ENCODE results near the gene CPT1C.

Gene CPT1C

DNA sequence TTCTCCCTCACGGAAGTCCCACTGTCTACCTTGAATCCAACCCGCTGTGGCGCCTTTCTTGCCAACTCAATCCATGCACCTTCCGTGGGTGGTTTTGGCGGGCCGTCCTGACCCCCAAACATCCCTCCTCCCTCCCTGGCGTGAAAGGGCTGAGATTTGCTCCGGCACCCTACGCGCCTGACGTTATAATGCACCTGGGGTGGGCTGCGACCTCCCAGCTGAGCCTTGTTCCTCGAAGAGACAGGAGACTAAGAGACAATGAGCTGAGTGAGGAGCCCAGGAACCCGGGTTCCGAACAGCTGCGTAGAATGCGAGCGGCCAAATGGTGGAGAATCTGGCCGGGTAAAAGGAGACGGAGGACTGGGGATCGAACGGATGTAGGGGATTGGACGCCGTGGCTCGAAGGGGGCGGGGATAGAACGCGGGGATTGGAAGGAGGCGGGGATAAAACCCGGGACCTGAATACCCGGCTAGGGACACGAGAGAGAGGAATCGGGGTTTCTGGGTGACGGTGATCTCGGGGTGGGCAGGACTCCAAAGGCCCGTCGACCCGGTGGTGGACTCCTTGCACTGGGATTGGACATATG lies at the start of gene CPT1C:
Gene CPT1C (plus strand): TSS at position 461 of the 587 bp plus-strand sequence. CDS start 1,137 bp downstream, outside the sequence.
- H3K27ac ChIP-seq: no peak within 1 kb of the TSS
- DNase-seq (ENCODE audit: low read depth, low spot score): no peak

GRCh38 chr19:49641688-49642491 lies 49.0 kb upstream of the CPT1C start, which contains the start of gene SCAF1:
SCAF1 (plus strand) TSS chr19:49642209; CDS start chr19:49645027, 2,818 bp downstream.
- H3K27ac ChIP-seq: peak within 1 kb of the TSS; percentile 100
- DNase-seq (ENCODE audit: low read depth, low spot score): peak; percentile 97

DNA sequence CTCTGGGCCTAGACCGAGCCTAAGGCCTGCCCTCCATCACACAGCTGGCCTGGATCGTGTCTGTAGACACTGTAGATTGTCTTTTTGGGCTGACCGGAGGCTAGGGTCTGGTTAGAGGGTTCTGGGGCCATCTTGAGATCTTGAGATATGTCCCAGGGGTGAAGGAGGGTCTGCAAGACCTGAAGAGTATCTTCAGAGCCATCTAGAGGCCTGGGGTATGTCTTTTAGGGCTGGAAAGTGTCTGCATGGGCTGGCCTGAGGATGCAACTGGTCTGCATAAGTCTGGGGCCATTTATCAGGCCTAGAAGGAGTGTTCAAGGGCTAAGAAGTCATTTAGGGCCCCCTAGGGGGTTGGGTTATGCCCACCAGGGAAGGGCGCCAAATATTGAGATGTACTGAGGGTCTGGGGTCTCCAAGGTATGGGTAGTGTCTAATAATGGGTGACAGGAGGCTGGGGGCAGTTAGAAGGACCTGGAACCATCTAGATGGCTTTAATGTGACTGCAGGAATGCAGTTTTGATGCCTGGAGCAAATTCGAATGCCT lies 48.4 kb upstream of the CPT1C start:
- no peak for DNase-seq (ENCODE audit: low read depth, low spot score)
- H3K27ac ChIP-seq: peak overlapping the region; percentile 100

DNA sequence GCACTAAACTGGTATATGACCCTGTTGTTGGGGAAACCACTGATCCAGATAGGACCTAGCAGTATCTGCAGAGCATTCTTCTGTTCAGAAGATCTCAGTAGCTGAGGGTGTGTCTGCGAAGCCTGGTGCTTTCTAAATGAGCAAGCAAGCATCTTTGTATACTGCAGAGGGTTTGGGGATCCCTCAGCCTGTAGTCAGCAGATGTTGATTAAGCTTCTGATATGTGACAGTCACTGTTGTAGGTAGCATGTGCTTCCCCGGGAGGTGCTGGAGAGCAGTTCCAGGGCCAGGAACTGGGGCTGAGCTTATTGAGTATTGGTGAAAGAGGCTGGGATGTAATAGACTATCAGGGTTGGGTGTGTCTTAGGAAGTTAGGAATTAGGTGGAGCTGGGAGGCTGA lies 47.5 kb upstream of the CPT1C start:
- no peak for DNase-seq (ENCODE audit: low read depth, low spot score)
- H3K27ac ChIP-seq: peak overlapping the region; percentile 100

DNA sequence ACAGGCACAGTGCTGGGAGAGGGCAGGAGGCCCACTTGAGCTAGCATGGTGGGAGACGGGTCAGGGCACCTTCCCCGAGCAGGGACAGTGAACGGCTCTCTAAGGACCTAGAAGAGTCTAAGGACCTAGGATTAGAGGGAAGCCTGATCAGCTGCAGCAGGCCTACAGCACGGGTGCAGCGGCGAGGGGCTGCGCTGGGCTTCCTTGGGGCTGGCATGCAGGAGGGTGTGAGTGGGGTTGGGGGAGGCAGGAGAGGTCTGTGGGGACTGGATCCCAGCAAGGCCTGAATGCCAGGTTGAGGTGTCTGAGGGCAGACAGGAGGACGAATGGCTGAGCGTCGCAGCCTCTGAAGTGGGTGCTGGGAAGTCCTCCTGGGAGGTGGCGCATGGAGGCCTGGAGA lies 45.3 kb upstream of the CPT1C start:
- DNase-seq (ENCODE audit: low read depth, low spot score): no peak
- no peak overlapping the region for H3K27ac ChIP-seq

DNA sequence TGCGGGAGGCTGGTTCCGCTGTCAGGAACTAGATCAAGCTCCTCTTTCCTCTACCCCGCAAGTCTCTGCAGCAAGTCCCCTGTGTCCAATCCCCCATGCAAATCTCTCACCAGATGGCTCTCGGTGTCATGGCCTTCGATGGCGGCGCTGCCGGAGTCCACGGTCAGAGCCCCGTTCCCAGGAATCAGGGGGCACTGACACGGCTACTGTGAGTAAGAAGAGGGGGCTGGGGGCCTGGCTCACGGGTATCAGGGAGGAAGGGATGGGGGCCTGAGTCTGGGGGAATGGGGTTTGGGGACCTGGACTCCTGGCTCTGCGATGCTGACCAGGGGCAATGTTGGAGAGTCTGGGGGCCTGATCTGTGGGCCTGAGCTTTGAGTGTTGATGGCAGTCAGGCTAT lies 44.9 kb upstream of the CPT1C start:
- H3K27ac ChIP-seq: no peak overlapping the region
- no peak for DNase-seq (ENCODE audit: low read depth, low spot score)

DNA sequence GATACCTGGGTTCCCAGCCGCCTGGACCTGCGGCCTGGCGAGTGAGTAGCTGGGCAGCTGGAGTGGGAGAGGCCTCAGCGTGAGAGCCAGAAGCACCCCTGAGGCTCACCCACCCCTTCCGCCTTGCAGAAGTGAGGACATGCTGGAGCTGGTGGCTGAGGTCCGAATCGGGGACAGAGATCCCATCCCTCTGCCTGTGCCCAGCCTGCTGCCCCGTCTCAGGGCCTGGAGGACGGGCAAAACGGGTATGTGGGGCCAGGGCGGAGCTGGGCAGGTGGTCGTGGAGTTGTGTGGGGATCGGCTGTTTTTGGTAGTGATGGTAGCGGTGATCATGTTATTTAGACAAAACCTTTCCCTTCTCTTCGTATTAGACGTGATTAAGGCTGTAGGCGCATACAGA lies 44.3 kb upstream of the CPT1C start:
- H3K27ac ChIP-seq: no peak overlapping the region
- DNase-seq (ENCODE audit: low read depth, low spot score): no peak

- no peak for DNase-seq (ENCODE audit: low read depth, low spot score)
- H3K27ac ChIP-seq: no peak overlapping the region
These were observed 39.7 kb upstream of the CPT1C start for GRCh38 chr19:49651029-49651819.

DNA sequence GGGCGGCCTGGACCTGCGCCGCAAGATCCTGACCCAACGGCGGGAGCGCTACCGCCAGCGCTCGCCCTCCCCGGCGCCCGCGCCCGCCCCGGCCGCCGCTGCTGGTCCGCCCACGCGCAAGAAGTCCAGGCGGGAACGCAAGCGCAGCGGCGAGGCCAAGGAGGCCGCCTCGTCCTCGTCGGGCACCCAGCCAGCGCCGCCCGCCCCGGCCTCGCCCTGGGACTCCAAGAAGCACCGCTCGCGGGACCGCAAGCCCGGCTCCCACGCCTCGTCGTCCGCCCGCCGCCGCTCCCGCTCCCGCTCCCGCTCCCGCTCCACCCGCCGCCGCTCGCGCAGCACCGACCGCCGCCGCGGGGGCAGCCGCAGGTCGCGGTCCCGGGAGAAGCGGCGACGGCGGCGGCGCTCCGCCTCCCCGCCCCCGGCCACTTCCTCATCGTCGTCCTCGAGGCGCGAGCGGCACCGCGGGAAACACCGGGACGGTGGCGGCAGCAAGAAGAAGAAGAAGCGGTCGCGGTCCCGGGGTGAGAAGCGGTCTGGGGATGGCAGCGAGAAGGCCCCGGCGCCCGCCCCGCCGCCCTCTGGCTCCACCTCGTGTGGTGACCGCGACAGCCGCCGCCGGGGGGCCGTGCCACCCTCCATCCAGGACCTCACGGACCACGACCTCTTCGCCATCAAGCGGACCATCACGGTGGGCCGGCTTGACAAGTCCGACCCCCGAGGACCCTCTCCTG lies 38.9 kb upstream of the CPT1C start:
- H3K27ac ChIP-seq: no peak overlapping the region
- DNase-seq (ENCODE audit: low read depth, low spot score): no peak

DNA sequence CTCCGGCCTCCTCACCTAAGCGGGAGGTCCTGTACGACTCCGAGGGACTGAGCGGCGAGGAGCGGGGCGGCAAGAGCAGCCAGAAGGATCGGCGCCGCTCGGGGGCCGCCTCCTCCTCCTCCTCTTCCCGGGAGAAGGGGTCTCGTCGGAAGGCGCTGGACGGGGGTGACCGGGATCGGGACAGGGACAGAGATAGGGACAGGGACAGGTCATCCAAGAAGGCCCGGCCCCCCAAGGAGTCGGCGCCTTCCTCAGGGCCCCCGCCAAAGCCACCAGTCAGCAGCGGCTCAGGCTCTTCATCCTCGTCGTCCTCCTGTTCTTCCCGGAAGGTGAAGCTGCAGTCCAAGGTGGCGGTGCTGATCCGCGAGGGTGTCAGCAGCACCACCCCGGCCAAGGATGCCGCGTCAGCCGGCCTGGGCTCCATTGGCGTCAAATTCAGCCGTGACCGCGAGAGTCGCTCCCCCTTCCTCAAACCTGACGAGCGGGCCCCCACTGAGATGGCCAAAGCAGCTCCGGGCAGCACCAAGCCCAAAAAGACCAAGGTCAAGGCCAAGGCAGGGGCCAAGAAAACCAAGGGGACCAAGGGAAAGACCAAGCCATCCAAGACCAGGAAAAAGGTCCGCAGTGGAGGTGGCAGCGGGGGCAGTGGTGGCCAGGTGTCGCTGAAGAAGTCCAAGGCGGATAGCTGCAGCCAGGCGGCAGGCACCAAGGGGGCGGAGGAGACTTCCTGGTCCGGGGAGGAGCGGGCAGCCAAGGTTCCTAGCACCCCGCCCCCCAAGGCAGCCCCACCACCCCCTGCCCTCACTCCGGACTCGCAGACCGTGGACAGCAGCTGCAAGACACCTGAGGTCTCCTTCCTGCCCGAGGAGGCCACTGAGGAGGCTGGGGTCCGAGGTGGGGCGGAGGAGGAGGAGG lies 38.1 kb upstream of the CPT1C start:
- no peak overlapping the region for H3K27ac ChIP-seq
- no peak for DNase-seq (ENCODE audit: low read depth, low spot score)

DNA sequence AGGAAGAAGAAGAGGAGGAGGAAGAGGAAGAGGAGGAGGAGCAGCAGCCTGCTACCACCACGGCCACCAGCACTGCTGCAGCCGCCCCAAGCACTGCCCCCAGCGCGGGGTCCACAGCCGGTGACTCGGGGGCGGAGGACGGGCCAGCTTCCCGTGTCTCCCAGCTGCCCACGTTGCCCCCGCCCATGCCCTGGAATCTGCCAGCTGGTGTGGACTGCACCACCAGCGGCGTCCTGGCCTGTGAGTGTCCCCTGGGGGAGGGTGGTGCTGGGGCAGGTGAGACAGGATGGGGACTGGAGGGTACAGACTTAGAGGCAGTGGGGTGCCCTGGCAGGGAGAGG lies 37.5 kb upstream of the CPT1C start:
- no peak overlapping the region for H3K27ac ChIP-seq
- no peak for DNase-seq (ENCODE audit: low read depth, low spot score)

DNA sequence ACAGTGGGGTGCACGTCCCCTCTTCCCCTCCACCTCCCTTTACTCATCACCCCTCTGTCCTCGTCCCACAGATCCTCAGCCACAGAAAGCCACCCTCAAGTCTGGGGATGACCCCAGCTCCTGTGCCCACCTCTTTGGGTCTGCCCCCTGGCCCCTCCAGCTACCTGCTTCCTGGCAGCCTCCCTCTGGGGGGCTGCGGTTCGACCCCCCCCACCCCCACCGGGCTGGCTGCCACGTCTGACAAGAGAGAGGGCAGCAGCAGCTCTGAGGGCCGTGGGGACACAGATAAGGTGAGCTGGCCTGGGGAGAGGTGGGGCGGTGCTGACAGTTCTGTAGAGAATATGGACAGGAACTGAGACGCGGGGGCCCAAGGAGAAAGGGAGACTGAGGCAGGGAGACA lies 36.3 kb upstream of the CPT1C start:
- no peak for DNase-seq (ENCODE audit: low read depth, low spot score)
- H3K27ac ChIP-seq: no peak overlapping the region

- H3K27ac ChIP-seq: no peak overlapping the region
- DNase-seq (ENCODE audit: low read depth, low spot score): no peak
These were observed 35.1 kb upstream of the CPT1C start for GRCh38 chr19:49655570-49656455.

DNA sequence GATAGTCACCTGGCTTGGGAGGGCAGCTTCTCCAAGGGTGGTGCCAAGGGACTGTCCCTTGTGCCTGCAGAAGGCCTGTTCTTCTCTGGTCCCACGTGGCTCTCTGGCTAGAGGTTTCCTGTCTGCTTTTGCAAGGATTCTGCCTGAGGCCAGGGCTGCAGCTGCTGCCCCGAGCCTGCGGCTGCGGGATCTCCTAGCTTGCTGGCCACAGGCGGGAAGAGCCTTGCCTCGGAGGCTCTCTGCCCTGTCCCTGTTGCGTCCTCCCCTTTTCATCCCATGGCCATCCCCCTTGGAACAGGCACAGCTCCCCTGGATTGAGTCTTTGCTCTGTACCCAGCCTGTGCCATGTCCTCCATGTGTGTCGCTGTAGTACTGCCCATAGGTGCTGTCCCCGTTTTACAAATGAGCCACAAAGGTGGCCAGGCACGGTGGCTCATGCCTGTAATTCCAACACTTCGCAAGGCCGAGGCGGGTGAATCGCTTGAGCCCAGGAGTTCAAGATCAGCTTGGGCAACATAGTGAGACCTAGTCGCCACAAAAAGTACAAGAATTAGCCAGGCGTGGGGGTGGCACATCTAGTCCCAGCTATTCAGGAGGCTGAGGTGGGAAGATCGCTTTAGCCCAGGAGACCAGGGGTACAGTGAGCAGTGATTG lies 34.3 kb upstream of the CPT1C start:
- DNase-seq (ENCODE audit: low read depth, low spot score): no peak
- H3K27ac ChIP-seq: no peak overlapping the region

DNA sequence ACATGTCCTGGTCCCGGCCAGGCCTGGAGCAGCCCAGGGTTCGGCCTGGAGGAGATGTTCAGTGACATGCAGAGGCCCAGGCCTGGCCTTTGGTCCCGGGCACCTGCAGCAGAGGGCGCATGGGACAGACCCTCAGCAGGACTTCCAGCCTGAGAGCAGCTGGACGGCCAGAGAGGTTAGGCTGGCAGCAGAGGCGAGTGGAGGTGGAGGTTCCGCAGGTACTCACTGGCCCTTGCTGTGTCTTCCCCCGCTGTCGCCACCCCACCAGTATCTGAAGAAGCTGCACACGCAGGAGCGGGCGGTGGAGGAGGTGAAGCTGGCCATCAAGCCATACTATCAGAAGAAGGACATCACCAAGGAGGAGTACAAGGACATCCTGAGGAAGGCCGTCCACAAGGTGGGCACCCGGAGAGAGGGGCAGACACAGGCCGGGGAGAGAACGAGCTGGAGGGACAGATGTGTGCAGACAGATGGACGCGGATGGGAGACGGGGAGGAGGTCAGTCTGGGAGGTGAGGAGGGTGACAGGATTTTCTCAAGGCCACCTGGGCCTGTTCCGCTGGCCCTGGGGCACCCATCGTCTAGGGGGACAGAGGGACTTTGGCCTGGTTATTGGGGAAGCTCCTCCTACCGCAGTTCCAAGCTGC lies 33.3 kb upstream of the CPT1C start:
- DNase-seq (ENCODE audit: low read depth, low spot score): no peak
- no peak overlapping the region for H3K27ac ChIP-seq

DNA sequence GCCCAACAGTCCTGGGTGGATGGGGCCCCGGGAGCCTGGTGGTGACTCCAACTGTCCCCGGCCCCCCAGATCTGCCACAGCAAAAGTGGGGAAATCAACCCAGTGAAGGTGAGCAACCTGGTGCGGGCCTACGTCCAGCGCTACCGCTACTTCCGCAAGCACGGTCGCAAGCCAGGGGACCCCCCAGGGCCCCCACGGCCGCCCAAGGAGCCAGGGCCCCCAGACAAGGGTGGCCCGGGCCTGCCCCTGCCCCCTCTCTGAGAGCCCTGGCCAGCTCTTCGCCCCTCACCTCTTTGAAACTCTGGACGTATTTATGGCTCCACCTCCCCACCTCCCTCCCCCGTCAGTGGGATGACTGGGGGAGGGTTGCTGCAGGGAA lies 32.8 kb upstream of the CPT1C start:
- H3K27ac ChIP-seq: no peak overlapping the region
- DNase-seq (ENCODE audit: low read depth, low spot score): no peak

Data from epithelial cell of prostate (primary cell).